ENCODE data around the gene MTMR1. TPM values are rescaled to one million over a fixed set of nuclear protein-coding genes. Genes with fewer than 3 reads are reported as not detected.

Gene MTMR1
- total RNA-seq, 2 donors from 2014 or later: 35.1 to 35.6 TPM

GRCh38 chrX:150683536-150684146, 9.6 kb upstream of the MTMR1 start:
- H3K36me3 Mint-ChIP-seq (ENCODE audit: insufficient read depth in 2 of 2): no peaks in the 10 kb centered on the region
- no peaks in the 10 kb centered on the region for H3K9me3 Mint-ChIP-seq
- peak; percentile 36 to 41 for ATAC-seq (replicated peaks in 1 of 2)
- no peak overlapping the region for H3K27ac Mint-ChIP-seq
- H3K4me1 Mint-ChIP-seq (ENCODE audit: low read depth): peaks cover 6% of the 10 kb centered on the region
- H3K4me3 Mint-ChIP-seq: peak overlapping the region in 1 of 2 donors; percentile 41
- H3K27me3 Mint-ChIP-seq (ENCODE audit: low read depth): peaks cover 17% of the 10 kb centered on the region
- DNase-seq: peak; percentile 18 to 32

DNA sequence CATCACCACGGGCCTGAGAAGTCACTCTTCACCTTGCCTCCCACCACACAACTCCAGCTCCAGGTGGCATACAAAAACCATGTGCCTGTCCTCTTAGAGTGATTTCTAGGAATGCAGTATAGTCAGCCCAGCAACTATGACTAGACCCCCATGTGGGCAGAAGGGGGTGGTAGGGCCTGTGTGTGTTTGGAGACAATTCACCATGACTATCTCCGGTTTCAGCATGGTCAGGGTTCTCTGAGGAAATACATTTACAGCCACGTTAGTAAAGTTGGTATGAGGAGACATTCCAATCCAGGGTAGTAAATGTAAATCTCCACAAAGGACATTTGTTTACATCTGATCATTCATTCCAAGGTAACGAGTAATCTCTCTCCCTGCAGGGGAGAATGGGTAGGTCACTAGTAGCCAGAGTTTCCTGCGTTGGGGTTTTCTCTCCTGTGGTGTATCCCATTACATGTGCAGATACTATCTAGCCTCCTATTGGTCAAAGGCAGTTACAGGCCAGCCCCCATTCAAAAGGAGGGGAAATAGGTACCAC, 4.2 kb upstream of the MTMR1 start:
- DNase-seq: no peak

DNA sequence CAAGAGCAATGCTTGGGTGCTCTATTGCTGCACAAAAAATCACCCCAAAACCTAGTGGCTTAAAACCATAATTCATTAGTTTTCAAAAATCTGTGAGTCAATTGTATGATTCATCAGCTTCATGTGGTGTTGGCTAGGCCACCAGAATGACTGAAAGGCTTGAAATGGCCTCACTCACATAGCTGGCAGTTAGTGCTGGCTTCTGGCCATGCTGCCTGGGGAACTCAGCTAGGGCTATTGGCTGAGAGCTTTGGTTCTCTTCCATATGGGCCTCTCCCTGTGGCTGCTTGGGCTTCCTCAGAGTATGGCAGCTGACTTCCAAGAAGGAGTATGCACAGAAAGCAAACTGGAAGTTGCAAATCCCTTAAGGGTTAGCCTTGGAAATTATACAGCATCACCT, 3.1 kb upstream of the MTMR1 start:
- Mint-ChIP-seq H3K4me1 (ENCODE audit: low read depth) (peaks cover 54% of the 10 kb centered on the region), H3K27ac (peak overlapping the region; percentile 28), H3K9me3 (peaks cover 2 to 3% of the 10 kb centered on the region in 2 donors), H3K4me3 (peak overlapping the region in 1 of 2 donors; percentile 49), H3K27me3 (ENCODE audit: low read depth) (no peaks in the 10 kb centered on the region), H3K36me3 (ENCODE audit: insufficient read depth in 2 of 2) (peaks cover 5 to 9% of the 10 kb centered on the region in 2 donors)
- DNase-seq (peak; percentile 35 to 49), ATAC-seq (replicated peaks in 1 of 2) (peak; percentile 26 to 29)

More for the DNA sequence above, 4.2 kb upstream of the MTMR1 start:
- H3K27ac Mint-ChIP-seq: no peak overlapping the region
- no peak for ATAC-seq (replicated peaks in 1 of 2)
- no peak overlapping the region for H3K4me3 Mint-ChIP-seq
- peaks cover 9% of the 10 kb centered on the region for H3K27me3 Mint-ChIP-seq (ENCODE audit: low read depth)
- H3K9me3 Mint-ChIP-seq: peaks cover 2 to 3% of the 10 kb centered on the region in 2 donors
- peaks cover 5 to 7% of the 10 kb centered on the region in 2 donors for H3K36me3 Mint-ChIP-seq (ENCODE audit: insufficient read depth in 2 of 2)
- peaks cover 45% of the 10 kb centered on the region for H3K4me1 Mint-ChIP-seq (ENCODE audit: low read depth)

DNA sequence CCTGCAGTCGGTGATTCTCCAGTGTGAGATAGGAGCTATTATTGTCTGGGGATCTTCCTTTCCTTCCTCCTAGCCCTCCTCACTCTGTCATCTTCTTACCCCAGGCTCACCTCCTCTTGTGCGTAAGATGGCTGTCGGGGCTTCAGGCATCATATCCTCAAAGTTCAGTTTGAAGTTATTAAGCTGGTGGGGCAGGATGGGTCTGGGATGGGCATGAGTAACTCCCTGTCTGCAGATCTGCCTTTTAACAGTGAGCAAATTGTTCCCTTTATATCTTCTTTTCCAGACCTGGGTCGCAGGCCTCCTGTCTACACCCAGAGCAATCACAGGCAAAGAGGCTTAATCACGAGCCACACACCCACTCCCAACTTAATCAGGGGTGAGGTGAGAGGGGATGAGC, 900 bp upstream of the MTMR1 start:
- H3K27ac Mint-ChIP-seq: peak overlapping the region; percentile 92
- peaks cover 75% of the 10 kb centered on the region for H3K4me1 Mint-ChIP-seq (ENCODE audit: low read depth)
- no peak for DNase-seq

DNA sequence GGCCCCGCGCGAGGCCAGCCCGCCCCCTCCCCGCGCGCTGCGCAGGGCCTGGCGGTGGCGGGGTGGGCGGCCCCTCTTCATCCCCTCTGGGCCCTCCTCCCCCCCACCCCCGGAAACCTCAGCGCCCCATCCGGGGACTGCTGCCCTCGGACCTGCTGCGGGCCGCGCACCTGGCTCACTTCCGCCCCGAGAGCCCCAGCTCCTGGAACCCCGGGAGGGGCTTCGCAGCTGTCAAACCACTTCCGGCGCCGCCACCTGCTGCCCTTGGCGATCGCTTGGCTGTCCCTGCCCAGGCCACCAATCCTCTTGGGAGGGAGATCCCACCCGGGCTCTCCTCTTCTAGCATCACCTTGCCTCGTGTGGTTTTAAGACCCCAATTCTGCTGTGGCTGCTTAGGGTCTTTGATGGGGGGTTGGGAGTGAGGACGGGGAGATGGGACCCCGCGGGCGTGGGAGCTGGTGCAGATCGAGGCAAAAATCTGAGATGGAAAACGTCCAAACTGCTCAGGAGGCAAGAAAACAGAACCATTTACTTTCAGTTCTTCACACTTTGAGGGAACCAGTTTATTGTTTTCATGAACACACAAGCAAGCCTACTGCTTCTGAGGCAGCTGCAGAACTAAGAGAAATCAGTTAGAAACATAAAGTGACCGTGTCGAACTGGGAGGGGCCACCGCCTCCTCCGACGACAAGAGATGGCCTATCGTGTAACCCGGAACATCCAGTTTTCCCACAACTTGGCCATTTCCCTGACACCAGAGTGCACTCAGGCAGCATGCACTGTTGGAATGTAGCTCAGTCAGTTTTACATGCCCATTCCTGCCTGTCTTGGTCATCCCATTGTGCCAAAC, 754 bp downstream of the MTMR1 start:
- peak overlapping the region; percentile 82 for H3K27ac Mint-ChIP-seq
- peak; percentile 73 to 77 for DNase-seq
- ATAC-seq (replicated peaks in 1 of 2): peak; percentile 53 to 54
- H3K4me1 Mint-ChIP-seq (ENCODE audit: low read depth): peaks cover 74% of the 10 kb centered on the region
- H3K4me3 Mint-ChIP-seq: peak overlapping the region; percentile 78 to 94
- H3K27me3 Mint-ChIP-seq (ENCODE audit: low read depth): no peaks in the 10 kb centered on the region
- peaks cover 2 to 3% of the 10 kb centered on the region in 2 donors for H3K9me3 Mint-ChIP-seq
- peaks cover 5 to 10% of the 10 kb centered on the region in 2 donors for H3K36me3 Mint-ChIP-seq (ENCODE audit: insufficient read depth in 2 of 2)

More for the DNA sequence above, 900 bp upstream of the MTMR1 start:
- H3K36me3 Mint-ChIP-seq (ENCODE audit: insufficient read depth in 2 of 2): peaks cover 5 to 10% of the 10 kb centered on the region in 2 donors
- no peaks in the 10 kb centered on the region for H3K27me3 Mint-ChIP-seq (ENCODE audit: low read depth)
- ATAC-seq (replicated peaks in 1 of 2): no peak
- H3K9me3 Mint-ChIP-seq: peaks cover 2 to 3% of the 10 kb centered on the region in 2 donors
- H3K4me3 Mint-ChIP-seq: peak overlapping the region; percentile 86 to 91

DNA sequence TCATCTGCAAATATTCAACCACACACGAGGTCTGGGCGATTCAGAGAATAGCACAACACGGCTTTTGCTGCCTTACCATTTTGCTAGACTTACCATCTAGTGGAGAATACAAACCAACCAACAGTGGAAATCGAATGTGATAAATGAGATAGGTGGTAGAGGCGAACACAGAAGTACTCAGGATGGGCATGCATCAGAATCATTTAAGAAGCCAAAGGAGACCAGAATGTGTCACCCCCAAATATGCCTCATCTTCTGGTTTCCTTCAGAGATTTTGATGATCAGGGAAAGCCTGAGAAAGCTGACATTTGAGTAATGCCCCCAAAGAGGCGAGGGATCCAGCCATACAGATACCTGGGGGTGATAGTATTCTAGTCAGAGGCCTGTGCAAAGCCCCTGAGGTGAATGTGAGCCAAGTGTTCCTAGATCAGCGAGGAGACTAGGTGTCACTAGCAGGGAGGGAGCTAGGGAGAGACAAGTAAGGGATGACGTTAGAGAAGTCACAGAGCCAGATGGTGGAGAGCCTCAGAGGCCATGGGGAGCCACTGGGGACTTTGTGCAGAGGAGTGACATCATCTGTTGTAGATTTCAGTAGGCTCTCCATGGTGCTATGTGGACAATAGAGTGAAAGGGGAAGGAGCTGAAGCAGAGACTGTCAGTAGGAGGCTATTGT, 1.7 kb downstream of the MTMR1 start:
- peak overlapping the region; percentile 82 for H3K27ac Mint-ChIP-seq
- H3K4me1 Mint-ChIP-seq (ENCODE audit: low read depth): peaks cover 64% of the 10 kb centered on the region
- DNase-seq (peak; percentile 48 to 64), ATAC-seq (replicated peaks in 1 of 2) (peak; percentile 70)
- peak overlapping the region; percentile 78 to 79 for H3K4me3 Mint-ChIP-seq
- peaks cover 5 to 10% of the 10 kb centered on the region in 2 donors for H3K36me3 Mint-ChIP-seq (ENCODE audit: insufficient read depth in 2 of 2)
- peaks cover 2 to 3% of the 10 kb centered on the region in 2 donors for H3K9me3 Mint-ChIP-seq
- H3K27me3 Mint-ChIP-seq (ENCODE audit: low read depth): no peaks in the 10 kb centered on the region

- H3K4me3 Mint-ChIP-seq: peak overlapping the region; percentile 78 to 79
- DNase-seq: peak in 1 of 2 donors; percentile 8
- no peaks in the 10 kb centered on the region for H3K27me3 Mint-ChIP-seq (ENCODE audit: low read depth)
- H3K27ac Mint-ChIP-seq: peak overlapping the region; percentile 82
- no peaks in the 10 kb centered on the region for H3K9me3 Mint-ChIP-seq
- no peak for ATAC-seq (replicated peaks in 1 of 2)
- H3K4me1 Mint-ChIP-seq (ENCODE audit: low read depth): peaks cover 56% of the 10 kb centered on the region
- H3K36me3 Mint-ChIP-seq (ENCODE audit: insufficient read depth in 2 of 2): peaks cover 2 to 9% of the 10 kb centered on the region in 2 donors
Measured at GRCh38 chrX:150696331-150696730, 3.1 kb downstream of the MTMR1 start.

GRCh38 chrX:150696866-150697265, 3.7 kb downstream of the MTMR1 start:
- peak in 1 of 2 donors; percentile 10 for ATAC-seq (replicated peaks in 1 of 2)
- peak; percentile 28 for DNase-seq

GRCh38 chrX:150697641-150698040, 4.4 kb downstream of the MTMR1 start:
- H3K9me3 Mint-ChIP-seq: no peaks in the 10 kb centered on the region
- ATAC-seq (replicated peaks in 1 of 2) (no peak), DNase-seq (peak; percentile 13 to 33)
- H3K4me1 Mint-ChIP-seq (ENCODE audit: low read depth): peaks cover 45% of the 10 kb centered on the region
- peak overlapping the region; percentile 65 to 79 for H3K4me3 Mint-ChIP-seq
- H3K36me3 Mint-ChIP-seq (ENCODE audit: insufficient read depth in 2 of 2): peaks cover 0 to 8% of the 10 kb centered on the region in 2 donors
- peak overlapping the region; percentile 92 for H3K27ac Mint-ChIP-seq
- no peaks in the 10 kb centered on the region for H3K27me3 Mint-ChIP-seq (ENCODE audit: low read depth)

More at GRCh38 chrX:150696866-150697265, 3.7 kb downstream of the MTMR1 start:
- no peaks in the 10 kb centered on the region for H3K27me3 Mint-ChIP-seq (ENCODE audit: low read depth)
- H3K36me3 Mint-ChIP-seq (ENCODE audit: insufficient read depth in 2 of 2): peaks cover 0 to 10% of the 10 kb centered on the region in 2 donors
- peak overlapping the region; percentile 92 for H3K27ac Mint-ChIP-seq
- no peaks in the 10 kb centered on the region for H3K9me3 Mint-ChIP-seq
- peaks cover 51% of the 10 kb centered on the region for H3K4me1 Mint-ChIP-seq (ENCODE audit: low read depth)
- peak overlapping the region; percentile 65 to 79 for H3K4me3 Mint-ChIP-seq

- Mint-ChIP-seq H3K9me3 (no peaks in the 10 kb centered on the region), H3K4me3 (peak overlapping the region in 1 of 2 donors; percentile 15), H3K4me1 (ENCODE audit: low read depth) (peaks cover 56% of the 10 kb centered on the region), H3K36me3 (ENCODE audit: insufficient read depth in 2 of 2) (peaks cover 0 to 8% of the 10 kb centered on the region in 2 donors), H3K27ac (no peak overlapping the region), H3K27me3 (ENCODE audit: low read depth) (no peaks in the 10 kb centered on the region)
- DNase-seq (no peak), ATAC-seq (replicated peaks in 1 of 2) (no peak)
Measured at GRCh38 chrX:150698981-150699380, 5.8 kb downstream of the MTMR1 start.

GRCh38 chrX:150700107-150700506, 6.9 kb downstream of the MTMR1 start:
- Mint-ChIP-seq H3K9me3 (no peaks in the 10 kb centered on the region), H3K4me3 (no peak overlapping the region), H3K4me1 (ENCODE audit: low read depth) (peaks cover 59% of the 10 kb centered on the region), H3K27me3 (ENCODE audit: low read depth) (peaks cover 6% of the 10 kb centered on the region), H3K36me3 (ENCODE audit: insufficient read depth in 2 of 2) (peaks cover 6 to 12% of the 10 kb centered on the region in 2 donors), H3K27ac (no peak overlapping the region)
- ATAC-seq (replicated peaks in 1 of 2) (no peak), DNase-seq (no peak)

DNA sequence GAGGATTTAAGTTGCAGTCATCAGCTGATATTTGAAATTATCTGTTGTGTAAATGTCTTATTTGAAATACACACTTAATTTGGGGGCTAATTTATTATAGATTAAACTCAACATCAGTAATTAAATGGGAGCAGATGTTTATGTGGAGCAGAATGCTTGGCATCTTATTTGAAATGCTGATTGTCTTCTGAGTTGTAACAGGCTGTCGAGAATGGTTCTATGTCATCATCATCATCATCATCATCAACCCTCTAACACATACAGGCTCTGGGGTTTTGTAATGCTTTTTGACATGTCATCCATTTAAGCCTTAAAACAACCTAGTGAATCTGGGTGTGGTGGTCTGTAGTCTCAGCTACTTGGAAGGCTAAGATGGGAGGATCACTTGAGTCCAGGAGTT, 8.2 kb downstream of the MTMR1 start:
- peak overlapping the region; percentile 15 for H3K27ac Mint-ChIP-seq
- H3K36me3 Mint-ChIP-seq (ENCODE audit: insufficient read depth in 2 of 2): peaks cover 10 to 11% of the 10 kb centered on the region in 2 donors
- H3K27me3 Mint-ChIP-seq (ENCODE audit: low read depth): peaks cover 10% of the 10 kb centered on the region
- no peaks in the 10 kb centered on the region for H3K9me3 Mint-ChIP-seq
- ATAC-seq (replicated peaks in 1 of 2) (no peak), DNase-seq (no peak)
- peaks cover 52% of the 10 kb centered on the region for H3K4me1 Mint-ChIP-seq (ENCODE audit: low read depth)
- peak overlapping the region in 1 of 2 donors; percentile 12 for H3K4me3 Mint-ChIP-seq

Measured in activated T-cell treated with anti-CD3 and anti-CD28 coated beads, Interleukin-2, amount 50 U/mL, for 72 hours (primary cell).